Endometrial microvascular endothelial cells (primary cell): ENCODE data around the gene GRIK5. TPM values are rescaled to one million over a fixed set of nuclear protein-coding genes. Genes with fewer than 3 reads are reported as not detected.
"Not testable (repeated sequence)": the region's sequence is repeated elsewhere in the genome, so short reads cannot be mapped to it uniquely, and the experiment has no call there.

ENCODE experiments used
- in situ Hi-C: cut with HindIII; loops from 2 replicates; pipeline ENCODE4 v1.10.0; 2017; ENCODE audit warnings: low sequenced_read_pairs, low pct_unique_long_range_greater_than_20kb; ENCODE audit errors: inconsistent ontology term
- total RNA-seq: library from RNA; depleted of rRNA; stranded (reverse); fragments of >200 nt; gene quantifications from one replicate; pipeline ENCODE4 v1.2.3, GENCODE V29; 2015; ENCODE audit errors: inconsistent ontology term

The GRIK5 gene
- total RNA-seq, result not detected

GRCh38 chr19:42069619-42070351, at the start of gene GRIK5:
Gene GRIK5 (minus strand): TSS chr19:42070206. CDS start chr19:42065770, 4,436 bp downstream.
- in situ Hi-C loops, result no loop called here

DNA sequence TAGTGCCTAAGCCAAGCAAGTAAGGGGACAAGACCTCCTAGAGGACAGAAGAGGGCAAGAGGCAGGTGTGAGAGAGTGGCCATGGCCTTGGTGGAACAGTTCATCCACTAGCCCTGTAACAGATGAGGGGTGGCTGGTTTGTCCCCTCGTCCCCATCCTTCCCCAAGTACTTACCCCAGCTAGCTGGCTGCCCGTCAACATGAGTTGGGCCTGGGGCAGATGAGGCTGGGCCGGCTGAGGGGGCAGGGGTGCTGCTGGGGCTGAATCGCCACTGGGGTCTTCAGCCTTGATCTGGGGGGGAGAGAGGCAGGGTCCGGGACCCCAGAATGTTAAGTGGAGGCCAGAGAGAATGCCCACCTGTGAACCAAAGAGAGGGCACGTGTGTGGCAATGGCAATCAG, 47.1 kb upstream of the GRIK5 start:
- in situ Hi-C loops, result no loop called here

DNA sequence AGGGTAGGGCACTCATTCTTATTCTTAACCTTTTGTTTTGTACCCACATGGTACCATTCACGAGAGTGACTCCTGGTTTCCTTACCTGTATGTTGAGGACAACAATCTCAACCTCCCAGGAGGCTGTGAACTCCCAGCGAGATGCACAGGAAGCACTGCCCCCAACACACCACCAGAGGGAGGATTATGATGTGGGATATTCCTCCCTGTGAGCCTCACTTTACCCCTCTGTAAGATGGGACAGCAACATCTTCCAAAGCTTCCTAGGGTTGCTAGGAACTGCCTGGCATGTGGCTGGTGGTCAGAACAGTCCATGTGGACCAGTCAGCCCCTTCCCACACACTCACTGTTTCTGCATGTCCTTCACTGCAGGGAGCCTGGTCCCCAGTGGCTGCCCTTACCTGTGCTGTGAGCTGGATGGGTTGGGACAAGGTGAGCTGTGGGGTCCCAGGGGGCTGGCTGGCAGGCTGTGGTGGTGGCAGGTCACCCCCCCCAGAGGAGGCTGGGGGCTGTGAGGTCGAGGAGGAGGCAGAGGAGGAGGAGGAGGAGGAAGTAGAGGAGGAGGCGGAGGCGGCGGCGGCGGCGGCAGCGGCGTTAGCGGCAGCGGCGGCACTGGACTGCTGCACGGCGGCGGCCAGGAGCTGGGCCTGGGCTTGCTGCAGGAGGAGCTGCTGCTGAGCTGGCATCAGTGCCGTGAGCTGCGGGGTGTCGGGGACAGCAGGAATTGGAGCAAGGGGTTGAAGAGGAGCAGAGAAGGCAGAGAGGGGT, 46.5 kb upstream of the GRIK5 start:
- in situ Hi-C loops, result no loop called here

DNA sequence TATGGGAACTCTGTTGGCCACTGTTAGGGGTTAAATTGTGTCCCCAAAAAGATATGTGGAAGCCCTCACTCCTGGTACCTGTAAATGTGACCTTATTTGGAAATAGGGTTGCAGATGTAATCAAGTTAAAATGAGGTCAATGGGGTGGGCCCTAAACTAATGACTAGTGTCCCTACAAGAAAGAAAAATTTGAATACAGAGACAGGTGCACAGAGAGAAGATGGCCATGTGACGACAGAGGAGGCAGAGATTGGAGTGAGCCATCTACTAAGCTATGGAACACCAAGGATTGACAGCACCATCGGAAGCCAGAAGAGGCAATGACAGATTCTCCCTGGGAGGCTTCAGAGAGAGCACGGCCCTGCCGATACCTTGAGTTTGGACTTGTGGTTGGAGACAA, 45.7 kb upstream of the GRIK5 start:
- in situ Hi-C loops, result no loop called here

- in situ Hi-C loops, result no loop called here
Observed at GRCh38 chr19:42115219-42115618, 45.2 kb upstream of the GRIK5 start.

GRCh38 chr19:42114412-42114811, 44.4 kb upstream of the GRIK5 start:
- in situ Hi-C loops, result no loop called here

DNA sequence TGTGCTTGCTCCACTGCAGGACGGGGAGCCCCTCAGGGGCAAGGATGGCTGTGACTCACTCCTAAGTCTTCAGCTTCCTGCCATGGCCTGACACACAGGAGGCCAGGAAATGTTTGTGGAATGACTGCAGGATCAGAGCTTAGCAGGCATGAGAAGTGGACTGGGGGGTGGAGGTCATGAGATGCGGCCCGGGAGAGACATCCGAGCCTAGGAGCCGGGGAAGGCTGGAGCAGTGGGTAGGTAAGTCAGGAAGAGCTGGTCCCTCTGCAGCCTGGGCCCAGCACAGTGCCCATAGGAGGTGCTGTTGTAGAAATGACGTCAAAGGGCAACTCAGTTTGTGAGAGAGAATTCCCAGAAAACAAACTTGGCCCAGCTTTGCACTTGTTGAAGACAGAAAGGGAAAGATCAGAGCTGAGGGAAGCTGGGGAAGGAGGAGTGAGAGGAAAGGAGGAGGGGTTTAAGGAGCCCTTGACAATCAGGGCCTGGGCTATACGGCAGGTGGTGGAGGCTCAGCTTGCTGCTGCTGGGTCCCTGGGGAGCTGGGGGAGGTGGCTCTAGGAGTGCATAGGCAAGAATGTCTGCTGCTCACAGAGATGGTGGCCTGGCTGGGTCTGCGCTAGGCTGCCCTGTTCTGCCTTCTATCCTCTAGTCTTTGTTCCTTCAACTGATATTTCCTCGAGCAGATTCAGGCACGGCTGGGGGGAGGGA, 43.8 kb upstream of the GRIK5 start:
- in situ Hi-C loops, result no loop called here

- in situ Hi-C loops, result no loop called here
Observed at GRCh38 chr19:42111811-42112210, 41.8 kb upstream of the GRIK5 start.

DNA sequence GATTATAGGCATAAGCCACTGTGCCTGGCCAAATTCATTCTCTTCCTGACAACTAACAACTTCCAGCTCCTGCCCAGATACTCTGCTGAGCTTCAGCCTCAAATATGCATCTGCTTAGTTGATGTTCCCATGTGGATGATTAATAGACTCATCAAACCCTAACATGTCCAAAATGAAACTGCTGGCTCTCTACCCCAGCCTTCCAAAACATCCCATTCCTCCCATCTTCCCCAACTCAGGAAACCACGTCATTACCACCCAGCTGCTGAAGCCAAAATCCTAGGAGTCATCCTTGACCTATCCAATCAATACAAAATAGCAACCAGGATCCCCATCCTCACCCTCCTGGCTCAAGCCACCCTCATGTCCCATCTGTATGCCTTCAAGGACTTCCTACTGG, 41.4 kb upstream of the GRIK5 start:
- in situ Hi-C loops, result no loop called here

DNA sequence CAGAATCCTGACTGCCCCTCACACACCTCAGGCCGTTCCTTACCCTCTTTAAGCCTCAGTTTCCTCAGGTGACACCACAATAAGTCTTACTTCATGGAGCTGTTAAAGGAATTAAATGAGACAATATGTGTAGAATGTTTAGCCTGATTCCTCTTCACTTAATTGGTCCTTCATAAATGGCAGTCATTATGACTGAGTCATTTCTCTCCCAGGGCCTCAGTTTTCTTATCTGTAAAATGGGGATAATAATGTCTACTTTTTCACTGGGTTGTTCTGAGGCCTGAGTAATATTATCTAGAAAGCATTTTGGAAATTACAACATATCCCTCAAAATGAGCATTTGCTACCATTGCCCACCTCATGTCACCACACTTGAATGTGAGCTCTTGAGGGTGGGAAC, 40.7 kb upstream of the GRIK5 start:
- in situ Hi-C loops, result no loop called here

GRCh38 chr19:42109896-42110295, 39.9 kb upstream of the GRIK5 start:
- in situ Hi-C loops, result no loop called here

DNA sequence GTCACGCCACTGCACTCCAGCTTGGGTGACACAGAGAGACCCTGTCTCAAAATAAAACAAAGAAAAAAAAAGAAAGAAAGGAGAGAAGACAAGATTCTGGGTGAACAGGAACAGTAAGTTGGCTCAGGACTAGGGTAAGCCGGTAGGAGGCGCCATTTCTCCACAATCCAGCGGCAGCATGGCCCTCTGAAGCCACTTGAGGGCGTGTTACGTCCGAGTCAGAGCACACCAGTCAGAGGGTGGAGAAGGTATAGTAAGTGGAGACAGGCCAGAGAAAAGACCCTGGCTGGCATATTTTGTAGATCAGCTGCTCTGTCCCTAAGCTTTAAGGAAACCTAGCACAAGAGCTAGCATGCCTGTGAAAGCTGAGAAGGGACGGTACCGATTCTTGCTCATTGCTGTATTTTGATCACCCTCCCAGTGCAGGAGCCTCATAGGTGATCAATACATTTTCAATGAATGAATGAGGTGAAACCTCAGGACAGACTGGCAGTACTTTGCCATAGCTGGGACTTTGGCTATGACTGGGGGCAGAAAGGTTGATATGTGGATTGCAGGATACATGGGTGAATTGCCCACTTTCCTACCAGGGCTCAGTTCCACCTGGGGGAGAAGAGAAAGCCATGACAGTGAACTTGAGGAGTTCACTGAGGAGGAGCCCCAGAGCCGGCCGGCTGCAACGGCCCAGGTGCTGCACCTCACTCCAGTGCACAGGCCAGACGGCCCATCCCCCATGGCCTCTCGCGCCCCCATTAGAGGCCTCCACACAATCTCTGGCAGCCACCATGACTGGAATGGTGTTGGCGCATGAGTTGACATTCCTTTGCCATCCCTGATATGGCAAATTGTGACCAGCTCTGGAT, 38.8 kb upstream of the GRIK5 start:
- in situ Hi-C loops, result no loop called here

DNA sequence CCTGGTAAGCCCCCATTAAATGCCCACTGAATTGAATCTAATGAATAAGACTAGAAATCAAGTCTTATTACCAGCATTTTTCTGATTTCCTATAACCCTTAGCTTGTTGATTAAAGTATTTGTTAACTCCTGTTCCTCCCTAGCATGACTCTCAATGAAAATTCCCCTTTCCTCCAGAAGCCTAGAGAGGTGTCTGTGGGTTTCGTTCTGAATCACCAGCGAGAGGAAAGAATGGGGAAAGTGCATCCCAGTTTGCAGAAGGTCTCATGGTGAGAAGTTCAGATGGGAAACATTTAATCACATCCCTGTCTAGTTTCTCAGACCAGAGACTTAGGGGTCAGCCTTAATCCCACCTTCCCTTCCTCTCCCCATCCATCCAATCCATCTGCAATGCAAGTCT, 35.4 kb upstream of the GRIK5 start:
- in situ Hi-C loops, result no loop called here

DNA sequence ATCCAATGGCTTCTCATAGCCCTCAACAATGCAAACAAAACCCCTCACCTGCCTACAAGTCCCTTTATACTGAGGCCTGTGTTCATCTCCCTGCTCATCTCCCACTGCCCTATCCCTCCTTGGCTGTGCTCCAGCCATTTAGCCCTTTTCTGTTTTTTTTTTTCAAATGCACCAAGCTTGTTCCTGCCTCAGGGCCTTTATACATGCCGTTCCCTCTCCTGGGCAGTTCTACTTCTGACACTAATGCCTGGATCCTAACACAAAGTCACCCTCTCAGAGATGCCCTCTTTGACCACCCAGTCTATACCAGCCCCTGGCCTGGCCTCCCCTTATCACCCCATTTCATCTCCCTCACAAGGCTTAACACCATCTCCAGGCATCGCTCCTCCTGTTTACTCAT, 32.9 kb upstream of the GRIK5 start:
- in situ Hi-C loops, result no loop called here

DNA sequence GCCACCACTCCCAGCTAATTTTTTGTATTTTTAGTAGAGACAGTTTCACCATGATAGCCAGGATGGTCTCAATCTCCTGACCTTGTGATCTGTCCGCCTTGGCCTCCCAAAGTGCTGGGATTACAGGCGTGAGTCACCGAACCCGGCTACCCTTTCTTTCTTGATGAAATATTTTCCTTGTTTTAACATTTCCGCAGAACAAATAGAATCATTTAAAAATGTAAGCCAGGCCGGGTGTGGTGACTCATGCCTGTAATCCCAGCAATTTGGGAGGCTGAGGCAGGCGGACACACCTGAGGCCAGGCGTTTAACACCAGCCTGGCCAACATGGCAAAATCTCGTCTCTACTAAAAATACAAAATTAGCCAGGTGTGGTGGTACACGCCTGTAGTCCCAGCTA, 30.2 kb upstream of the GRIK5 start:
- in situ Hi-C loops, result not testable (repeated sequence)

- in situ Hi-C loops, result no loop called here
Observed at GRCh38 chr19:42099336-42099925, 29.4 kb upstream of the GRIK5 start.

DNA sequence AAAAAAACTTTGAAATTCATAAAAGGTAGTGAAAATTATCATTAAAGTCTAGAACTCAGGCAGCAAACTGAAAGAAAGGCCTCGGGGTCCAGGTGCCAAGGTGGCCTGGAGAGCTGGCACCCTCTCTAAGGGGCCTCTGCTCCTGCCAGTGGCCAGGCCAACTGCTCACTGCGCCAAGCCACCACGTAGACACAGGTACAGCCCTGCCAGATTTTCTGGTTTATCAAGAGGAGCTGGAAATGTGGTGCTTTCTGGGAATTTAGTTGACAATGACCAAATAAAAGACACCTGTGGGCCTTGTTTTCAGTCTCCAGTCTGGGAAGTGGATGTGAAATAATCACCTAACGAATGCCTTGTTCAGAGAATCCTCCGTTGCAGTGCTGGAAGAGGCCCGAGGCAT, 28.8 kb upstream of the GRIK5 start:
- in situ Hi-C loops, result no loop called here

GRCh38 chr19:42097461-42097860, 27.5 kb upstream of the GRIK5 start:
- in situ Hi-C loops, result no loop called here
